ENCODE results near the gene EXOC8.

EXOC8 gene, protein sequence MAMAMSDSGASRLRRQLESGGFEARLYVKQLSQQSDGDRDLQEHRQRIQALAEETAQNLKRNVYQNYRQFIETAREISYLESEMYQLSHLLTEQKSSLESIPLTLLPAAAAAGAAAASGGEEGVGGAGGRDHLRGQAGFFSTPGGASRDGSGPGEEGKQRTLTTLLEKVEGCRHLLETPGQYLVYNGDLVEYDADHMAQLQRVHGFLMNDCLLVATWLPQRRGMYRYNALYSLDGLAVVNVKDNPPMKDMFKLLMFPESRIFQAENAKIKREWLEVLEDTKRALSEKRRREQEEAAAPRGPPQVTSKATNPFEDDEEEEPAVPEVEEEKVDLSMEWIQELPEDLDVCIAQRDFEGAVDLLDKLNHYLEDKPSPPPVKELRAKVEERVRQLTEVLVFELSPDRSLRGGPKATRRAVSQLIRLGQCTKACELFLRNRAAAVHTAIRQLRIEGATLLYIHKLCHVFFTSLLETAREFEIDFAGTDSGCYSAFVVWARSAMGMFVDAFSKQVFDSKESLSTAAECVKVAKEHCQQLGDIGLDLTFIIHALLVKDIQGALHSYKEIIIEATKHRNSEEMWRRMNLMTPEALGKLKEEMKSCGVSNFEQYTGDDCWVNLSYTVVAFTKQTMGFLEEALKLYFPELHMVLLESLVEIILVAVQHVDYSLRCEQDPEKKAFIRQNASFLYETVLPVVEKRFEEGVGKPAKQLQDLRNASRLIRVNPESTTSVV

DNA sequence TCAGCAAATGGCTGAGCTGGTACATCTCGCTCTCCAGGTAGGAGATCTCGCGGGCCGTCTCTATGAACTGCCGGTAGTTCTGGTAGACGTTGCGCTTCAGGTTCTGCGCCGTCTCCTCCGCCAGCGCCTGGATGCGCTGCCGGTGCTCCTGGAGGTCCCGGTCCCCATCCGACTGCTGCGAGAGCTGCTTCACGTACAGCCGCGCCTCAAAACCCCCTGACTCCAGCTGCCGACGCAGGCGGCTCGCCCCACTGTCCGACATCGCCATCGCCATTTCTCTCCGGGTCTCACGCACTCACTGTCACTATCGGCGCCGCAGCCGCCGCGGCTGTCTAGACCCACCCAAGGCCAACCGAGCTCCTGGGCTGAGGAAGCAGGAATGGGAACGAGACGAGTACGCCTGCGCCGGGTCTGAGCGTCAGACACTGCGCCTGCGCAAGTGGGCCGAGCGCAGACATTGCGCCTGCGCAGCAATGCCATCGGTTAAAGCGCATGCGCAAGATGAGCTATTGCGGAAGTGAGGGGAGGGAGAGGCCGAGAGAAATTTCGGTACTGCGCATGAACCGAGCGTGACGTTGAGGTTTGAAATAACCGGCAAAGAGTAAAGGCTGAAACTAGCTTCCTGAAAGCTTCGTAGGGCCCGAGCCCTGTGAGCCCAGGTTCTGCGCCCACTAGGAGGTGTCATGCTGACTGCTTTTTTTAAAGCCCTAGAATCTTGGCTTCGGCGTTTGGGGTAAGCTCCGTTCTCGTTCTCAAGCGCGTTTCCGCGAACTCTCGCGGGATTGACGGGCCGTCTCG, at the start of gene EXOC8:
TSS of gene EXOC8 (minus strand) at position 381 of the 798 bp plus-strand sequence. CDS start at position 274, 107 bp downstream.
- Histone ChIP-seq H3K4me3 (ENCODE audit: low read depth in 1 of 2, low read length in 2 of 2) (peak within 1 kb of the TSS; percentile 91 to 98), H3K27me3 (ENCODE audit: control insufficient read depth in 1 of 2, insufficient read depth in 2 of 2, low read length in 2 of 2) (no peaks in the 10 kb centered on the region), H3K9ac (ENCODE audit: low read length) (peak within 1 kb of the TSS; percentile 97), H3K27ac (ENCODE audit: low read depth, low read length) (peak within 1 kb of the TSS; percentile 96), H3K4me1 (ENCODE audit: insufficient read depth, low read length) (peaks cover 40% of the 10 kb centered on the region), H3K36me3 (ENCODE audit: insufficient read depth, low read length) (peaks cover 4% of the 10 kb centered on the region), H3K9me3 (ENCODE audit: low read length) (no peaks in the 10 kb centered on the region)

DNA sequence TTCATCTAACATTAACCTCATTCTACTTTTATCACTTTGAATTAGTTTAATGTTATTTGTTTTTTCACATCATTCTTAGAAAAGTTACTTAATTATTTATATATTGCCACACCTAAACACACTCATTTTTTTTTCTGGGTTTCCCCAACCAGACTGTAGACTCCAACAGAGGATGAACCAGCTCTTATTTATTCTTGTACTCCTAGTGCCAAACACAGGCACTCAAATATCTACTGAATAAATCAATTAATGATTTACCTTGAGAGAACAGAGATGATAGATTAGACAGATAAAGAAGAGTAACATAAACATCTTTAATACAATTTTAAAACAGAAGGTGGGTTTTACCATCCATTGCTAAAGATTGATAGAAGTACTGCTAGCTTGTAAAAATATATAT, 48.8 kb upstream of the EXOC8 start:
- Histone ChIP-seq H3K36me3 (ENCODE audit: insufficient read depth, low read length) (no peaks in the 10 kb centered on the region), H3K9ac (ENCODE audit: low read length) (no peak overlapping the region), H3K4me1 (ENCODE audit: insufficient read depth, low read length) (peaks cover 26% of the 10 kb centered on the region), H3K27ac (ENCODE audit: low read depth, low read length) (no peak overlapping the region), H3K9me3 (ENCODE audit: low read length) (no peaks in the 10 kb centered on the region), H3K27me3 (ENCODE audit: control insufficient read depth in 1 of 2, insufficient read depth in 2 of 2, low read length in 2 of 2) (no peaks in the 10 kb centered on the region), H3K4me3 (ENCODE audit: low read depth in 1 of 2, low read length in 2 of 2) (no peak overlapping the region)

GRCh38 chr1:231385416-231385748, 47.7 kb upstream of the EXOC8 start:
- H3K36me3 ChIP-seq (ENCODE audit: insufficient read depth, low read length) = no peaks in the 10 kb centered on the region
- no peak overlapping the region for H3K9ac ChIP-seq (ENCODE audit: low read length)
- no peak overlapping the region for H3K27ac ChIP-seq (ENCODE audit: low read depth, low read length)
- peaks cover 23% of the 10 kb centered on the region for H3K4me1 ChIP-seq (ENCODE audit: insufficient read depth, low read length)
- H3K4me3 ChIP-seq (ENCODE audit: low read depth in 1 of 2, low read length in 2 of 2) = no peak overlapping the region
- H3K27me3 ChIP-seq (ENCODE audit: control insufficient read depth in 1 of 2, insufficient read depth in 2 of 2, low read length in 2 of 2) = no peaks in the 10 kb centered on the region
- no peaks in the 10 kb centered on the region for H3K9me3 ChIP-seq (ENCODE audit: low read length)

GRCh38 chr1:231384696-231385415, 47.2 kb upstream of the EXOC8 start:
- Histone ChIP-seq H3K27me3 (ENCODE audit: control insufficient read depth in 1 of 2, insufficient read depth in 2 of 2, low read length in 2 of 2) (no peaks in the 10 kb centered on the region), H3K27ac (ENCODE audit: low read depth, low read length) (no peak overlapping the region), H3K36me3 (ENCODE audit: insufficient read depth, low read length) (no peaks in the 10 kb centered on the region), H3K9ac (ENCODE audit: low read length) (no peak overlapping the region), H3K4me3 (ENCODE audit: low read depth in 1 of 2, low read length in 2 of 2) (no peak overlapping the region), H3K9me3 (ENCODE audit: low read length) (no peaks in the 10 kb centered on the region), H3K4me1 (ENCODE audit: insufficient read depth, low read length) (peaks cover 21% of the 10 kb centered on the region)

- Histone ChIP-seq H3K9ac (ENCODE audit: low read length) (no peak overlapping the region), H3K4me3 (ENCODE audit: low read depth in 1 of 2, low read length in 2 of 2) (peak overlapping the region in 1 of 2 donors; percentile 4), H3K9me3 (ENCODE audit: low read length) (no peaks in the 10 kb centered on the region), H3K27ac (ENCODE audit: low read depth, low read length) (peak overlapping the region; percentile 6), H3K36me3 (ENCODE audit: insufficient read depth, low read length) (no peaks in the 10 kb centered on the region), H3K4me1 (ENCODE audit: insufficient read depth, low read length) (peaks cover 21% of the 10 kb centered on the region), H3K27me3 (ENCODE audit: control insufficient read depth in 1 of 2, insufficient read depth in 2 of 2, low read length in 2 of 2) (no peaks in the 10 kb centered on the region)
These were observed 45.7 kb upstream of the EXOC8 start for GRCh38 chr1:231383159-231383860.

DNA sequence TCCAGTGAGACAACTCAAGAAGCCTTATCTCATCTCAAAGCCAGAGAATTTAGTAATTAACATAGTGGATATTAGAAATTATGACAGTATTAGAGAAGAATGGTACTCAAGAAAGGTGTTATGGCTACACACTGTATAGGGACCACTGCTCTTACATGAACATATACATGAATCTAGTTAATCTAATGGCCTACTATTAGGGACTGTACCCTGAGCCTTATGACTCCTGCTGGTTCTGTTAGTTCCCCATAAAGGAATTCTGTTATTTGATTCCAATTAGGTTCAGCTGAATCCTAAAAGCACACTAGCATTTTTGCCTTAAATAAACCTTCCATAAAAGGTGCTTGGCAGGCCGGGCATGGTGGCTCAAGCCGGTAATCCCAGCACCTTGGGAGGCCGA, 44.8 kb upstream of the EXOC8 start:
- Histone ChIP-seq H3K9me3 (ENCODE audit: low read length) (no peaks in the 10 kb centered on the region), H3K4me1 (ENCODE audit: insufficient read depth, low read length) (peaks cover 27% of the 10 kb centered on the region), H3K27me3 (ENCODE audit: control insufficient read depth in 1 of 2, insufficient read depth in 2 of 2, low read length in 2 of 2) (no peaks in the 10 kb centered on the region), H3K36me3 (ENCODE audit: insufficient read depth, low read length) (no peaks in the 10 kb centered on the region), H3K4me3 (ENCODE audit: low read depth in 1 of 2, low read length in 2 of 2) (no peak overlapping the region), H3K9ac (ENCODE audit: low read length) (no peak overlapping the region), H3K27ac (ENCODE audit: low read depth, low read length) (no peak overlapping the region)

DNA sequence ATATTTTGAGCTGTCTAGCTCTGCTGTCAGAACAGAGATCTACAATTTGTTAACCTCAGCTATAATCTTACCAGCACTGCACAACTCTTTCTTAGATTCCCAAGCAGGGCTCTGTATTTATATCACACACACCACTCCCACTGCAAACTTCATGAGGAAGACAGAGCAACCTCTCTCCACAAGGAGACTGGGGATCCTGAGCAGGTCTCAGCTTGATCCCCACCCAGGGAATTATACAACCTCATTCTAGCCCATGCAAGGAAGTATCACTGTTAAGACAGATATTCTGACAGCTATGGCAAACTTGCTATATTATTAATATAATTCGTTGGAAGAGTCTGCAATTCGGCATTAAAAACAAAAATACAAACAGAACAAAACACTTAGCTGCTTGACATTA, 44.1 kb upstream of the EXOC8 start:
- no peak overlapping the region for H3K4me3 ChIP-seq (ENCODE audit: low read depth in 1 of 2, low read length in 2 of 2)
- H3K27ac ChIP-seq (ENCODE audit: low read depth, low read length) = no peak overlapping the region

DNA sequence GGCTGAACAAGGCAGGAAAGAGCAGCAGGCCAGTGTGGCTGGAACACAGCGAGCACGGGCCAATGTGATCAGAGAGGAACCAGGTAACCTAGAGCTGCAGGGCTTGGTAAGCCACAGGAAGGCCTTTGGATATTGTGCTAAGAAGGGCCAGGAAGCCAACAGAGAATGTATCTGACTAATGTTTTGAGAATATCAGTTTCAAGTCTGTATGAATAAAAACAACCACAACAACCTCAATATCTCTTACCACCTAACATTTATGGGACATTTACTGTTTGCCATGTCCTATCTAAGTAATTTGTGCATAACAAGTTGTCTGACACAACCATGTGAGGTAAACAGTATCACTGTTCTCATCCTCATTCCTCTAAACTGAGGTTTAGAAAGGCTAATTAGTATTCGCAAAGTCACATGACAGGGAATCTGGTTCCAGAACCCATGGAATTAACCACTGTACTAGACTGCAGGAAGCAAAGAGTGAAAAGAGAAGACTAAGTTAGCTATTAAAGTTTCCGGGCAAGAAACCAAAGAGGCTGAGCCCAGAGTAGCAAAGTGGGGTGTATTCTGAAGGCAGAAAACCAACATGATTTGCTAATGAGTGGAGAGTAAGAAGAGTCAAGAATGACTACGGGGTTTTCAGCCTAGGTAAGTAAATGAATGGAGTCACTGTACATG, 39.4 kb upstream of the EXOC8 start:
- Histone ChIP-seq H3K4me3 (ENCODE audit: low read depth in 1 of 2, low read length in 2 of 2) (no peak overlapping the region), H3K9me3 (ENCODE audit: low read length) (no peaks in the 10 kb centered on the region), H3K4me1 (ENCODE audit: insufficient read depth, low read length) (peaks cover 14% of the 10 kb centered on the region), H3K27me3 (ENCODE audit: control insufficient read depth in 1 of 2, insufficient read depth in 2 of 2, low read length in 2 of 2) (no peaks in the 10 kb centered on the region), H3K27ac (ENCODE audit: low read depth, low read length) (no peak overlapping the region), H3K36me3 (ENCODE audit: insufficient read depth, low read length) (no peaks in the 10 kb centered on the region), H3K9ac (ENCODE audit: low read length) (no peak overlapping the region)

More for the DNA sequence above, 44.1 kb upstream of the EXOC8 start:
- no peak overlapping the region for H3K9ac ChIP-seq (ENCODE audit: low read length)
- no peaks in the 10 kb centered on the region for H3K9me3 ChIP-seq (ENCODE audit: low read length)
- H3K36me3 ChIP-seq (ENCODE audit: insufficient read depth, low read length) = no peaks in the 10 kb centered on the region
- H3K4me1 ChIP-seq (ENCODE audit: insufficient read depth, low read length) = peaks cover 34% of the 10 kb centered on the region
- no peaks in the 10 kb centered on the region for H3K27me3 ChIP-seq (ENCODE audit: control insufficient read depth in 1 of 2, insufficient read depth in 2 of 2, low read length in 2 of 2)

- Histone ChIP-seq H3K4me3 (ENCODE audit: low read depth in 1 of 2, low read length in 2 of 2) (no peak overlapping the region), H3K4me1 (ENCODE audit: insufficient read depth, low read length) (peaks cover 14% of the 10 kb centered on the region), H3K27me3 (ENCODE audit: control insufficient read depth in 1 of 2, insufficient read depth in 2 of 2, low read length in 2 of 2) (no peaks in the 10 kb centered on the region)
These were observed 38.4 kb upstream of the EXOC8 start for GRCh38 chr1:231376101-231376500.

DNA sequence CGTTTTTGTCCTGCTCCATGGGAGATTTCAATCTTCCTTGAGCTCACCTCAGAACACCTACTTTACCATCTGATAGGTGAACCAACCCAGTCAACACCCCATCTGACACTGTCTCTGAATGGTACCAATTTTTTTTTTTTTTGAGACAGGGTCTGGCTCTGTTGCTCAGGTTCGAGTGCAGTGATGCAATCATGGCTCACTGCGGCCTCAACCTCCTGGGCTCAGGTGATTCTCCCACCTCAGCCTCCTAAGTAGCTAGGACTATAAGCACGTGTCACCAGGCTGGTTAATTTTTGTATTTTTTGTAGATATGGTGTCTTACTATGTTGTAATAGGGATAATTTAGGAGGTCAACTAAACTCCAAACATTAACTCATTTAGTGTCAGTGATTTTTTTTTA, 36.7 kb upstream of the EXOC8 start:
- Histone ChIP-seq H3K4me3 (ENCODE audit: low read depth in 1 of 2, low read length in 2 of 2) (no peak overlapping the region), H3K36me3 (ENCODE audit: insufficient read depth, low read length) (peaks cover 4% of the 10 kb centered on the region), H3K4me1 (ENCODE audit: insufficient read depth, low read length) (peaks cover 14% of the 10 kb centered on the region), H3K9me3 (ENCODE audit: low read length) (no peaks in the 10 kb centered on the region), H3K9ac (ENCODE audit: low read length) (no peak overlapping the region), H3K27me3 (ENCODE audit: control insufficient read depth in 1 of 2, insufficient read depth in 2 of 2, low read length in 2 of 2) (no peaks in the 10 kb centered on the region), H3K27ac (ENCODE audit: low read depth, low read length) (no peak overlapping the region)

More at GRCh38 chr1:231376101-231376500, 38.4 kb upstream of the EXOC8 start:
- Histone ChIP-seq H3K36me3 (ENCODE audit: insufficient read depth, low read length) (no peaks in the 10 kb centered on the region), H3K9ac (ENCODE audit: low read length) (no peak overlapping the region), H3K27ac (ENCODE audit: low read depth, low read length) (no peak overlapping the region), H3K9me3 (ENCODE audit: low read length) (no peaks in the 10 kb centered on the region)
